HG03442 (cell line): ENCODE data around the gene BLTP3A.

Experiments
- ATAC-seq: cut with Tn5 transposase; IDR thresholded peaks from one replicate; pipeline ENCODE4 v1.9.1; 2021; ENCODE audit warnings: mild to moderate bottlenecking, moderate library complexity; ENCODE audit not compliant: unreplicated experiment

The BLTP3A gene

GRCh38 chr6:34819571-34820480, 27.9 kb downstream of the BLTP3A start:
- ATAC-seq: no peak

GRCh38 chr6:34829137-34829536, 37.3 kb downstream of the BLTP3A start:
- ATAC-seq: no peak

GRCh38 chr6:34832942-34833341, 41.1 kb downstream of the BLTP3A start:
- ATAC-seq: no peak

- ATAC-seq: no peak
Measured at GRCh38 chr6:34834789-34835518, 43.1 kb downstream of the BLTP3A start.

- no peak for ATAC-seq
Measured at GRCh38 chr6:34836008-34836407, 44.1 kb downstream of the BLTP3A start.

GRCh38 chr6:34836451-34836850, 44.6 kb downstream of the BLTP3A start:
- ATAC-seq: no peak

- no peak for ATAC-seq
Measured at GRCh38 chr6:34837528-34837927, 45.6 kb downstream of the BLTP3A start.

- no peak for ATAC-seq
Measured at GRCh38 chr6:34839666-34840352, 47.9 kb downstream of the BLTP3A start.
